GM12873 (cell line): ENCODE data around the gene SLC15A5.

Experiments used
- CTCF ChIP-seq: IDR thresholded peaks from 2 replicates; pipeline ENCODE4 v1.5.1; 2012; ENCODE audit warnings: low read depth, mild to moderate bottlenecking, moderate library complexity, low read length, control low read depth; ENCODE audit not compliant: insufficient read depth; ENCODE audit errors: missing control alignments

SLC15A5 gene

GRCh38 chr12:16307856-16308475 is 30.5 kb upstream of the SLC15A5 start:
- TF ChIP-seq CTCF = no peak

- no peak for TF ChIP-seq CTCF
Observed at GRCh38 chr12:16303939-16304338, 26.5 kb upstream of the SLC15A5 start.

- TF ChIP-seq CTCF = no peak
Observed at GRCh38 chr12:16300736-16301135, 23.3 kb upstream of the SLC15A5 start.

GRCh38 chr12:16300122-16300521 is 22.6 kb upstream of the SLC15A5 start:
- no peak for TF ChIP-seq CTCF

- no peak for TF ChIP-seq CTCF
Observed at GRCh38 chr12:16299403-16299802, 21.9 kb upstream of the SLC15A5 start.

GRCh38 chr12:16297521-16297920 is 20.0 kb upstream of the SLC15A5 start:
- no peak for TF ChIP-seq CTCF

- TF ChIP-seq CTCF = no peak
Observed at GRCh38 chr12:16294376-16294956, 17.0 kb upstream of the SLC15A5 start.
